K562 (cell line): ENCODE measurements around the gene PLCB1. TPM values are rescaled to one million over a fixed set of nuclear protein-coding genes. Genes with fewer than 3 reads are reported as not detected.

Source experiments
- ATAC-seq: fragments of 200-7000 bp; cut with Tn5 transposase; 3 replicates; pipeline ENCODE4 v1.9.1; 2020; ENCODE audit warnings: moderate library complexity
- BruUV-seq: library from RNA; stranded (reverse); fragments of 400-500 nt; replicated peaks from 2 replicates; lab custom pipeline; 2021; lab: Mats Ljungman, UMichigan
- CTCF ChIA-PET: fragments of 300-600 bp; formaldehyde crosslinking; extraction: SDS; loops from one replicate; lab custom pipeline; 2021; ENCODE audit warnings: low intra/inter-chr PET ratio; lab: Yijun Ruan, JAX
- POLR2A ChIA-PET: fragments of 300-600, 350-650 bp; sonication (Branson Sonifier 250); formaldehyde crosslinking; extraction: SDS; loops from one replicate; lab custom pipeline; 2021; ENCODE audit warnings: antibody characterized with exemption, inconsistent platforms; lab: Yijun Ruan, JAX
- DNase-seq, 4 experiments: peaks; one replicate each; pipeline versions ENCODE4 v3.0.0 to v3.0.0-alpha.2; 2011 to 2018; ENCODE audit warnings: low spot score in 3 of 4, mixed read lengths in 3 of 4; ENCODE audit errors: extremely low read depth in 1 of 4
- FAIRE-seq: peaks from 2 replicates; lab custom pipeline; 2011; peaks lifted over from hg19 to GRCh38; lab: Jason Lieb, UNC
- H2AFZ ChIP-seq: 2 replicates; pipeline ENCODE4 v1.6.0; 2011; ENCODE audit warnings: low read depth, low read length, control low read depth, inconsistent platforms
- H3K27ac ChIP-seq: fragments of 200-600 bp; 3 replicates; pipeline ENCODE4 v1.8.0; 2011; ENCODE audit warnings: low read depth, mild to moderate bottlenecking, control low read depth, inconsistent platforms, low read length, moderate library complexity, mixed read lengths; ENCODE audit errors: extremely low read depth
- H3K27me3 ChIP-seq, 2 experiments: fragments of 300-600 bp in 1 of 2; 2 replicates in 1 of 2; 3 replicates in 1 of 2; pipeline versions ENCODE4 v1.6.0 to v1.8.0; 2011; ENCODE audit warnings: inconsistent platforms in 2 of 2, low read length in 2 of 2, mild to moderate bottlenecking in 1 of 2, mixed read lengths in 1 of 2, moderate library complexity in 1 of 2; ENCODE audit not compliant: control insufficient read depth in 2 of 2, insufficient read depth in 2 of 2
- H3K36me3 ChIP-seq: fragments of 300-600 bp; 3 replicates; pipeline ENCODE4 v1.8.0; 2011; ENCODE audit warnings: mild to moderate bottlenecking, low read length, inconsistent platforms; ENCODE audit not compliant: control insufficient read depth, insufficient read depth
- H3K4me1 ChIP-seq, 2 experiments: fragments of 200-600 bp in 1 of 2; replicated peaks in 1 of 2; 2 replicates in 1 of 2; 3 replicates in 1 of 2; pipeline versions ENCODE4 v1.5.1 to v1.8.0; 2011; ENCODE audit warnings: inconsistent platforms in 2 of 2, low read length in 2 of 2, mild to moderate bottlenecking in 1 of 2, mixed read lengths in 1 of 2, moderate library complexity in 1 of 2; ENCODE audit not compliant: control insufficient read depth in 2 of 2, insufficient read depth in 2 of 2
- H3K4me2 ChIP-seq: 2 replicates; pipeline ENCODE4 v1.6.1; 2011; ENCODE audit warnings: low read length, control low read depth, inconsistent platforms, mixed read lengths; ENCODE audit not compliant: insufficient read depth
- H3K4me3 ChIP-seq: fragments of 200-600 bp; sonication (generic), shearing (Covaris generic); 2 replicates; pipeline ENCODE4 v1.5.1; 2016; ENCODE audit warnings: control low read depth, inconsistent platforms
- H3K79me2 ChIP-seq: fragments of 200-600 bp; 3 replicates; pipeline ENCODE4 v1.8.0; 2011; ENCODE audit warnings: low read length, inconsistent platforms; ENCODE audit not compliant: control insufficient read depth, insufficient read depth
- H3K9ac ChIP-seq, 2 experiments: 2 replicates each; pipeline versions ENCODE4 v1.6.0 to v1.6.1; 2011; ENCODE audit warnings: low read depth in 2 of 2, low read length in 2 of 2, control low read depth in 1 of 2, inconsistent platforms in 1 of 2, mild to moderate bottlenecking in 1 of 2, mixed read lengths in 1 of 2; ENCODE audit not compliant: insufficient read depth in 1 of 2
- H3K9me1 ChIP-seq: one replicate; pipeline ENCODE4 v1.6.0; 2011; ENCODE audit warnings: inconsistent platforms, mild to moderate bottlenecking, low read length, moderate library complexity; ENCODE audit not compliant: control insufficient read depth, insufficient read depth
- H3K9me3 ChIP-seq: replicated peaks from 2 replicates; pipeline ENCODE4 v1.5.1; 2011; ENCODE audit warnings: low read depth, low read length, inconsistent platforms; ENCODE audit not compliant: control insufficient read depth, insufficient read depth
- H4K20me1 ChIP-seq: replicated peaks from 2 replicates; pipeline ENCODE4 v1.6.1; 2011; ENCODE audit warnings: low read length, inconsistent platforms, mixed read lengths; ENCODE audit not compliant: control insufficient read depth, insufficient read depth
- ARID1B ChIP-seq: fragments of 450-650 bp; IDR thresholded peaks from 2 replicates; pipeline ENCODE4 v1.6.1; 2016; ENCODE audit warnings: antibody characterized with exemption, mild to moderate bottlenecking, inconsistent platforms
- CHD1 ChIP-seq: fragments of 200-600 bp; sonication (generic); IDR thresholded peaks from one replicate; pipeline ENCODE4 v1.6.1; 2012; ENCODE audit warnings: mild to moderate bottlenecking, moderate library complexity, low read length, inconsistent platforms
- ZFPM2 ChIP-seq: fragments of 250-450 bp; sonication (Bioruptor Pico); IDR thresholded peaks from 2 replicates; pipeline ENCODE4 v1.5.1; 2022; ENCODE audit warnings: mild to moderate bottlenecking
- WGBS: fragments of 100-300 bp; shearing (Covaris generic); methylation state at CpG from one replicate; pipeline ENCODE4 v1.1.6; 2016; ENCODE audit warnings: low coverage, mixed read lengths; ENCODE audit not compliant: insufficient coverage; ENCODE audit errors: missing lambda C conversion rate; 5-methylcytosine and 5-hydroxymethylcytosine counted together
- in situ Hi-C: fragments of 300-500 bp; cut with MboI; formaldehyde crosslinking; loops from 4 replicates; pipeline ENCODE4 v1.15.0; 2018; ENCODE audit warnings: inconsistent platforms, mixed read lengths
- intact Hi-C: fragments of 100-400 bp; cut with micrococcal nuclease; formaldehyde crosslinking; loops from 2 replicates; pipeline ENCODE4 v1.14.2; 2022
- polyA plus RNA-seq, 8 experiments: library from polyadenylated mRNA; depleted of rRNA in 4 of 8; stranded (reverse) in 5 of 8; unstranded in 3 of 8; fragments of >200 nt; fragmentation: Nextera tagmentation in 2 of 8; fragmentation: Illumina TruSeq in 1 of 8; extraction: Ambion mirVana in 2 of 8; extraction: Trizol in 1 of 8; gene quantifications; 2 replicates each; pipeline versions ENCODE4 v1.2.1 to v1.2.3, GENCODE V29; 2011 to 2014; ENCODE audit warnings: inconsistent platforms in 1 of 8, missing spikeins in 1 of 8
- total RNA-seq, 7 experiments: library from RNA; depleted of rRNA in 6 of 7; stranded (reverse); fragments of >200 nt in 6 of 7; fragmentation: Illumina TruSeq in 2 of 7; extraction: Trizol in 2 of 7; gene quantifications; 2 replicates each; pipeline versions ENCODE4 v1.2.1 to v1.2.3, GENCODE V29; 2011 to 2021; ENCODE audit warnings: low replicate concordance in 1 of 7
- TF ChIP-seq, protein P1 (sequence below): fragments of 450-650 bp; IDR thresholded peaks from 2 replicates; pipeline ENCODE4 v1.6.1; 2016

Gene PLCB1
- total and polyA plus RNA-seq, 9 of the 15 experiments (the other 6 are each of a cell fraction or from before 2014, with no cell fraction given), result 0.34 to 3.1 (median 1.3) TPM

DNA sequence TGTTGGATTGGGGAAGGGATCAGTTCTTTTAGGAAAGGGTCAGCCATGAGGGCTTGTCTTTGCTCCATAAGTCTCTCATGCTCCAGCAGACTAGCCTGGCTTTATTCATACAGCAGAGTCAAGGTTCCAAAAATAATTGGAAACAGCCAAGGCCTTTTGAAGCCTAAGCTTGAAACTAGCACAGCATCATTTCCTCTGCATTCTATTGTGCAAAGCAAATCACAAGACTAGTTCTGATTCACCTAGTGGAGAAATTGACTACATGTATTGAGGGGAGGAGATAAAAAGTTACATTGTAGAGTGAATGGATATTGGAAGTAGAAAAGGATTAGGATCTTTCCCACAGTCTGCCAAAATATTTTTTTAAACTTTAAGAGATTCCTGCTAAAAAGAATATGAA is 777.5 kb downstream of the PLCB1 start:
- no peak overlapping the region for H3K27ac ChIP-seq
- no peak overlapping the region for H3K4me2 ChIP-seq
- no TSS peak for BruUV-seq
- H3K36me3 ChIP-seq, result no peaks in the 10 kb centered on the region
- H2AFZ ChIP-seq, result no peak overlapping the region
- FAIRE-seq, result no peak
- no peak overlapping the region for H3K9ac ChIP-seq
- no peaks in the 10 kb centered on the region for H3K79me2 ChIP-seq
- H3K4me1 ChIP-seq, result no peaks in the 10 kb centered on the region
- no peak for DNase-seq
- H4K20me1 ChIP-seq, result no peaks in the 10 kb centered on the region
- H3K9me3 ChIP-seq, result no peaks in the 10 kb centered on the region
- H3K27me3 ChIP-seq, result no peaks in the 10 kb centered on the region
- TF ChIP-seq ARID1B, result no peak
- TF ChIP-seq CHD1, result no peak
- intact Hi-C loops, result no loop called here
- H3K4me3 ChIP-seq, result no peak overlapping the region
- in situ Hi-C loops, result no loop called here
- POLR2A ChIA-PET, result no interaction called here
- CTCF ChIA-PET, result no interaction called here
- H3K9me1 ChIP-seq, result no peaks in the 10 kb centered on the region
- ATAC-seq, result no peak

DNA sequence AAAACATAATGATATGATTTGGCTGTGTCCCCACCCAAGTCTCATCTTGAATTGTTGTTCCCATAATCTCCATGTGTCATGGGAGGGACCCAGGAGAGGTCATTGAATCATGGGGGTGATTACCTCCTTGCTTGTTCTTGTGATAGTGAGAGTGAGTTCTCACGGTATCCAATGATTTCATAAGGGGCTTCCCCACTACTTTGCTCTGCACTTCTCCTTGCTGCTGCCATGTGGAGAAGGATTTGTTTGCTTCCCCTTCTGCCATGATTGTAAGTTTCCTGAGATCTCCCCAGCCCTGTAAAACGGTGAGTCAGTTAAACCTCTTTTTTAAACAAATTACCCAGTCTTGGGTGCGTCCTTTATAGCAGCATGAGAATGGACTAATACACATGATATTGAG is 780.0 kb downstream of the PLCB1 start:
- in situ Hi-C loops, result no loop called here

More for the DNA sequence above, 780.0 kb downstream of the PLCB1 start:
- Histone ChIP-seq H3K4me2 (no peak overlapping the region), H3K9me1 (no peaks in the 10 kb centered on the region), H3K79me2 (no peaks in the 10 kb centered on the region), H3K9me3 (no peaks in the 10 kb centered on the region), H3K4me1 (no peaks in the 10 kb centered on the region), H3K9ac (no peak overlapping the region), H3K36me3 (no peaks in the 10 kb centered on the region), H2AFZ (no peak overlapping the region), H4K20me1 (no peaks in the 10 kb centered on the region), H3K27ac (no peak overlapping the region), H3K27me3 (no peaks in the 10 kb centered on the region), H3K4me3 (no peak overlapping the region)
- ATAC-seq, result no peak
- CTCF ChIA-PET, result no interaction called here
- WGBS, result 0% methylated on average over 3 of the region's 3 CpGs
- no peak for FAIRE-seq
- intact Hi-C loops, result no loop called here
- TF ChIP-seq ZFPM2 (CRISPR knock-in tag), result no peak
- TF ChIP-seq, protein P1, sequence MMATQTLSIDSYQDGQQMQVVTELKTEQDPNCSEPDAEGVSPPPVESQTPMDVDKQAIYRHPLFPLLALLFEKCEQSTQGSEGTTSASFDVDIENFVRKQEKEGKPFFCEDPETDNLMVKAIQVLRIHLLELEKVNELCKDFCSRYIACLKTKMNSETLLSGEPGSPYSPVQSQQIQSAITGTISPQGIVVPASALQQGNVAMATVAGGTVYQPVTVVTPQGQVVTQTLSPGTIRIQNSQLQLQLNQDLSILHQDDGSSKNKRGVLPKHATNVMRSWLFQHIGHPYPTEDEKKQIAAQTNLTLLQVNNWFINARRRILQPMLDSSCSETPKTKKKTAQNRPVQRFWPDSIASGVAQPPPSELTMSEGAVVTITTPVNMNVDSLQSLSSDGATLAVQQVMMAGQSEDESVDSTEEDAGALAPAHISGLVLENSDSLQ, result no peak
- DNase-seq, result no peak
- POLR2A ChIA-PET, result no interaction called here
- BruUV-seq, result no TSS peak
